Activated T-cell treated with anti-CD3 and anti-CD28 coated beads for 24 hours (primary cell): ENCODE results near the gene TRAF5.
A peak's percentile ranks its signal among the peaks of the same experiment; 100 is the strongest.
"Not testable (repeated sequence)": the region's sequence is repeated elsewhere in the genome, so short reads cannot be mapped to it uniquely, and the experiment has no call there.

Experiments
- DNase-seq: peaks from one replicate; pipeline ENCODE4 v3.0.0-alpha.2; 2020; ENCODE audit warnings: low read depth

TRAF5 gene

GRCh38 chr1:211378844-211379243 is 52.2 kb downstream of the TRAF5 start:
- DNase-seq = no peak

DNA sequence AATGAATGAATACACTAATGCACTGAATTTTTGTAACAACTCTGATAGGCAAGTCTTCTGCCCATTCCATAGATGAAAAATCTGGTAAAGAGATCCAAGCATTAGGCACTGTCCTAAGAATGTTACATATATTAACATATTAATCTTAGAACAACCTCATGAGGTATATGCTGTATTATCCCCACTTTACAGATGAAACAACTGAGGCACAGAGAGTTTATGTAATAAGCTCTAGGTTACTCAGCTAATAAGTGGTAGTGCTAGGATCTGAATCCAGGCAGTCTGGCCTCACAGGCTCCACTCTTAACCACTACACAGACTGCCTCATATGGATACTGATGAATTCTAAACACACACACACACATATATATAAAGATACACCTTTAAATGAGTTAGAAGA is 52.8 kb downstream of the TRAF5 start:
- no peak for DNase-seq

DNA sequence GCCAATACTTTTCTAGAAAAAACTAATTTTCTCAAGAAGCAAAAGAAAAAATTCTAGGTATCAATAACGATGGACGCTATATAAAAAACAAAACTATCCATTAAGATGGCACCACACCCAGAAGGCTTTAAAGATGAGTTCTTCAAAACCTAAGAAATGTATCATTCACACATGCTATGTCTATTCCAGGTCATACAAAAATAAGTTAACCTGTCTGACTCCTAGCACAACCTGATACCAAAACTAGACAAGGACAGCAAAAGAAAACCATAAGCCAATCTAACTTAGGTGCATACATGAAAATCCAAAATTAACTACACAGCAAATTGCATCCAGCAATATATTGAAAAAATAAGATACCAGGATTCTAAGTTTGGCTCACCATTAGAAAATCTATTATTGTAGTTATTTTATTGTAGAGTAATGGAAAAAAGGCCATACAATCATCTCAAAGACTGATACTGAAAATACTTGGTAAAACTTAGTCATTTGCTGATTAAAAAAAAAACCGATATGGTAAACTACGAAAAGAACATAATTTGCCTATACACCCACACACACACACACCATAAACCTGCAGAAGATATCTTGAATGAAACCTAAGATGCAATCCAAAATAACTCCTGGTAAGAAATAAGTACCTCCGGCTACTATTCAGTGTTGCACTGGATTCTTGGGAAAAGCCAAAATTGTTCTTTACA is 55.0 kb downstream of the TRAF5 start:
- no peak for DNase-seq

GRCh38 chr1:211382182-211382713 is 55.6 kb downstream of the TRAF5 start:
- DNase-seq = no peak

GRCh38 chr1:211382714-211383480 is 56.3 kb downstream of the TRAF5 start:
- peak; percentile 74 for DNase-seq

DNA sequence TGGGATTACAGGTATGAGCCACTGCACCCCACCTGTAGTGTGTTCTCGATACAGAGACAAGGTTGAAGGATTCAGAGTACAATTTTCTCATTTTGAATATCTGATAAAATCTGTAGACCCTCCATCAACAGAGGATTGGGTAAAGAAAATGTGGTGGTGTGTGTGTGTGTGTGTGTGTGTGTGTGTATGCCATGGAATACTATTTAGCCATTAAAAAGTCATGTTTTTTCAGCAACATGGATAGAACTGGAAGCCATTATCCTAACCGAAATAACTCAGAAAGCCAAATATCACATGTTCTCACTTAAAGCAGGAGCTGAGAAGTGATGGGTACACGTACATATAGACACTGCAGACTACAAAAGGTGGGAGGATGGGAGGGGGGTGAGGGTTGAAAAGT is 57.9 kb downstream of the TRAF5 start:
- DNase-seq = no peak

DNA sequence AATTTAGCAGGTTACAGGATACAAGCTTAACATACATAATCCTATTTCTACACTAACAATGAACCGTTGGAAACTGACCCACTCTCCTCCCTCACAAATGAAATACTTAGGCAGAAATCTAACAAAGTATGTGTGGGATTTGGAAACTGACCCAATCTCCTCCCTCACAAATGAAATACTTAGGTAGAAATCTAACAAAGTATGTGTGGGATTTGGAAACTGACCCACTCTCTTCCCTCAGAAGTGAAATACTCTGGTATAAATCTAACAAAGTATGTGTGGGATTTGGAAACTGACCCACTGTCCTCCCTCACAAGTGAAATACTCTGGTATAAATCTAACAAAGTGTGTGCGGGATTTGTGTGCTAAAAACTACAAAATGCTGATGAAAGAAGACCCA is 60.3 kb downstream of the TRAF5 start:
- no peak for DNase-seq

DNA sequence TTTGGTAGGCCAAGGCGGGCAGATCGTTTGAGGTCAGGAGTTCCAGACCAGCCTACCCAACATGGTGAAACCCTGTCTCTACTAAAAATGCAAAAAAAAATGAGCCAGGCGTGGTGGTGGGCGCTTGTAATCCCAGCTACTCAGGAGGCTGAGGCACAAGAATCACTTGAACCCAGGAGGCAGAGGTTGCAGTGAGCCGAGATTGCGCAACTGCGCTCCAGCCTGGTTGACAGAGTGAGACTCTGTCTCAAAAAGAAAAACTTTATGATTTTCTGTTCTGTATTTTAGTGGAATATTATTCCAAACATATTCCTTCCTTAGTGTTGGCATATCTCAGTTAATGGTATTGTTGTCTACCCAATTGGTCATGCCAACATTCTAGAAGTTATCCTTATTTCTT is 64.2 kb downstream of the TRAF5 start:
- not testable (repeated sequence) for DNase-seq

GRCh38 chr1:211393203-211393602 is 66.6 kb downstream of the TRAF5 start:
- no peak for DNase-seq

- DNase-seq = not testable (repeated sequence)
Observed at GRCh38 chr1:211398266-211398930, 71.8 kb downstream of the TRAF5 start.

DNA sequence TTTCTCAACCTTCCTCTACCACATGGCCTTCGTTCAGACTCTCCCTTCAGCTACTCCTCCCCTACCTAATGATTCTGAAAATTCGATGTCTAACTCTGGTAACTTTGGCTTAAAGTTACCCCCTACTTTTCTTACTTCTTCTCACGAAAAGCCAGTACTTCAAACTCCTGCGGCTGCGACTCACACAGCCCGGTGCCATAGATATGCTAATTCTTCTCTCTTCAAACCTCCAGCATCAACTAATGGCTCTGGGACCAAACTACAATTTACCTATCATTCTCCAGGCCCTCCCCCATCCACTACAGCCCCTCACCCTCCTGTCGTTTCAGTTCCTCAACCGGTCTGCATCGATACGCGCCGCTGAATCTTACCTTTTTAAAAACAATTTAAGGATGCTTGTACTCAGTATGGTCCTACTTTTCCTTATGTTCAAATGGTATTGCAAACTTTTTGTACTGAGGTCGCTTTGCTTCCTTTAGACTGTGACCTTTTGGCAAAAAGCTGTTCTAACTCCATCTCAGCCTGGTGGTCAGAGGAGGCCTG is 73.3 kb downstream of the TRAF5 start:
- DNase-seq = not testable (repeated sequence)

DNA sequence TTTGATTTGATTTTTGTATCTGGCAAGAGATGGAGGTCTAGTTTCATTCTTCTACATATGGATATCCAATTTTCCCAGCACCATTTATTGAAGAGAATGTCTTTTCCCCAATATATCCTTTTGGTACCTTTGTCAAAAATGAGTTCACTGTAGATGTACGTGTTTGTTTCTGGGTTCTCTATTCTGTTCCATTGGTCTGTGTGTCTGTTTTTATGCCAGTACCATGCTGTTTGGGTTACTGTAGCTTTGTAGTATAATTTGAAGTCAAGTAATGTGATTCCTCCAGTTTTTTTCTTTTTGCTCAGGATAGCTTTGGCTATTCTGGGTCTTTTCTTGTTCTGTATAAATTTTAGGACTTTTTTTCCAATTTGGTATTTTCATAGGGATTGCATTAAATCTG is 75.1 kb downstream of the TRAF5 start:
- not testable (repeated sequence) for DNase-seq

- not testable (repeated sequence) for DNase-seq
Observed at GRCh38 chr1:211406086-211406485, 79.5 kb downstream of the TRAF5 start.

- DNase-seq = not testable (repeated sequence)
Observed at GRCh38 chr1:211407749-211408148, 81.1 kb downstream of the TRAF5 start.

DNA sequence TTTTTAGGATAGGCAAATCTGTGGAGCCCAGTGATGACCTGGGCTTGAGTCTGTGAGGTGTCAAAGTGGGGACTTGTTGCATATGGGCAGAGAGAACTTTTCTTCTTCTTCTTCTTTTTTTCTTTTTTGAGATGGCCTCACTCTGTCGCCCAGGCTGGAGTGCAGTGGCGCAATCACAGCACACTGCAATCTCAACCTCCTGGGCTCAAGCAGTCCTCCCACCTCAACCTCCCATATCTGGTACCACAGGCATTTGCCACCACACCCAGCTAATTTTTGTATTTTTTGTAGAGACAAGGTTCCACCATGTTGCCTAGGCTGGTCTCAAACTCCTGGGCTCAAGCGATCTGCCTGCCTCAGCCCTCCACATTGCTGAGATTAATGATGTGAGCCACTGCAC is 85.0 kb downstream of the TRAF5 start:
- no peak for DNase-seq

DNA sequence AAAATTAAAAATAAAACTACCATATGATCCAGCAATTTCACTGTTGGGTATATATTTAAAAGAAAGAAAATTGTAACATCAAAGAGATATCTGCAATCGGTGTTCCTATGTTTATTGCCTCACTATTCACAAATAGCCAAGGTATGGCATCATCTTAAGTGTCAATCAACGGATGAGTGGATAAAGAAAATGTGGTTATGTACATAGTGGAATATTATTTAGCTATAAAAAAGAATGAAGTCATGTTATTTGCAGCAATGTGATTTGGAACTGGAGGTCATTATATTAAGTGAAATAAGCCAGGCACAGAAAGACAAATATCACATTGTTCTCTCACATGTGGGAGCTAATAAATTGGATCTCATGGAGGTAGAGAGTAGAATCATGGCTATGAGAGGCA is 89.1 kb downstream of the TRAF5 start:
- no peak for DNase-seq

DNA sequence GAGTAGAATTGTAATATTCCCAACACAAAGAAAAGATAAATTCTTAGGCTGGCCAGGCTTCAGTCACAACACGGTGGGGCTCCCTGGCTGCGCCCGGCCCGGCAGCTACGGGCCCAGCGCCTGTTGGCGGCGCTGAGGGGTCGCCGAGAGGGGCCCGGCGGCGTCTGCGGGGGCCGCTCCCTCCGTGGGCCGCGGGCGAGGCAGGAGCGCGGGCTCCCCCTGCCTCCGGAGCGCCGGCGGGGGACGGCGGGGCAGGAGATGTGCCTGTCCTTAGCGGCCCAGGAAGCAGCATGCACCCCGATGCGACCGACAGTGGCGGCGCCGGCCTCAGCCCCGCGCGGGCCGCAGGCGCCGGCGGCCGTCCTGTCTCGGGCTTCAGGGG is 89.6 kb downstream of the TRAF5 start:
- peak; percentile 23 for DNase-seq

DNA sequence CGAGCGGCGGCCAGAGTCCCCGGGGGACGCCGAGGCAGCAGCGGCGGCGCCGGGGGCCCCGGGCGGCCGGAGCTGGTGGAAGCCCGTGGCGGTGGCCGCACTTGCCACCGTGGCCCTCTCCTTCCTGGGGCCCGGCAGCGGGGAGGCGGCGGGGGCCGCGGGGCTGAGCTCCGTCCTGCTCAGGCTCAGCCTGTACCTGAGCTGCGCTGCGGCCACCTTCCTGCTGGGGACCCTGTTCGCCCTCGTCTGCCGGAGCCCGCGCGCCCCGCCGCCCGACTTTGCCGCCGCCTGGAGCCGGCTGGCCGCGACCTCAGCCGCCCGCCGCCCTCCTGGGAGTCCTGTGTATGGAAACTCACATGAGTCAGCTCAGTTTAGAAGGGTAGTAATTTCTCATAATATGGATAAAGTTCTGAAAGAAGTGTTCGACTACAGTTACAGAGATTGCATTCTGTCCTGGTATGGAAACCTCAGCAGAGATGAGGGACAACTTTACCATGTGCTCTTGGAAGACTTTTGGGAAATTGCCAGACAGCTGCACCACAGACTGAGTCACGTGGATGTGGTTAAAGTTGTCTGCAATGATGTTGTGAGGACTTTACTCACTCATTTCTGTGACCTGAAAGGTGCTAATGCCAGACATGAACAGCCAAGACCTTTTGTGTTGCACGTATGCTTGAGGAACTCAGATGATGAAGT is 90.1 kb downstream of the TRAF5 start:
- DNase-seq = peak; percentile 26

DNA sequence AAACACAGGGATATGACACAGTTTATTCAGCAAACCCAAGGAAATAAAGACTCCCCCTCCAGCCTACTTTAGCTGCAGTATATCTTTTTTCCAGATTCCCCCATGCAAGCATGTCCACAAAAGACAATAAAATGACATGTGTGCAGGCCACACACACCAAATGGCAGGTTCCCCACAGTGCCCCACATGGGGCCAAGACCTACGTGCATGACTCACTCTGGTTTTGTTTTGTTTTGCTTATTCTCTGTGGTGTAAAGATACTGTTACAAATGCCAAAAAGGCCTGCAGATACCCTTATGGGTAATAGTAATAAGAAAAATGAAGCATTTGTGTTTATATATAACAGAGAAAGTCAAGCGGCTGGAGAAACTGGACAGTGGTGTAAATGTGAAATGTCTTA is 93.8 kb downstream of the TRAF5 start:
- DNase-seq = no peak

- no peak for DNase-seq
Observed at GRCh38 chr1:211420845-211421454, 94.3 kb downstream of the TRAF5 start.

DNA sequence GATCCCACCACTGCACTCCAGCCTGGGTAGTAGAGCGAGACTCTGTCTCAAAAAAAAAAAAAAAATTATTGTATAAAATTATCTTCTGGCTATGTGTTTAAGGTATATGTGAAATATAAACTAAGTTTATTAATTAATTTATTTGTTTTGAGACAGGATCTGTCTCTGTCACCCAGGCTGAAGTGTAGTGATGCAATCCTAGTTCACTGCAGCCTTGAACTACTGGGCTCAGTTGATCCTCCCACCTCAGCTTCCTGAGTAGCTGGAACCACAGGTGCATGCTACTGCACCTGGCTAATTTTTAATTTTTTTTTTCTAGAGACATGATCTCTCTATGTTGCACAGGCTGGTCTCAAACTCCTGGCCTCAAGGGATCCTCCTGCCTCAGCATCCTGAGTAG is 97.4 kb downstream of the TRAF5 start:
- no peak for DNase-seq
